Calu3 (cell line): ENCODE data around the gene UGT2B7. TPM values are rescaled to one million over a fixed set of nuclear protein-coding genes. Genes with fewer than 3 reads are reported as not detected.

Experiments used
- BruUV-seq: library from RNA; stranded (reverse); fragments of 400-500 nt; replicated peaks from 2 replicates; lab custom pipeline; 2021; lab: Mats Ljungman, UMichigan
- CTCF ChIA-PET: fragments of 300-600 bp; sonication (Branson Sonifier 250); formaldehyde crosslinking; loops from one replicate; lab custom pipeline; 2022; ENCODE audit warnings: antibody characterized with exemption; lab: Charles Lee
- DNase-seq: peaks from one replicate; pipeline ENCODE4 v3.0.0; 2022
- H3K27ac Mint-ChIP-seq: one replicate; pipeline ENCODE4 v1.8.0; 2022; ENCODE audit warnings: mixed read lengths; ENCODE audit not compliant: unreplicated experiment
- H3K27me3 Mint-ChIP-seq: one replicate; pipeline ENCODE4 v1.8.0; 2022; ENCODE audit warnings: mixed read lengths; ENCODE audit not compliant: unreplicated experiment
- H3K36me3 Mint-ChIP-seq: one replicate; pipeline ENCODE4 v1.8.0; 2022; ENCODE audit warnings: mild to moderate bottlenecking, moderate library complexity, mixed read lengths; ENCODE audit not compliant: insufficient read depth, unreplicated experiment
- H3K4me1 Mint-ChIP-seq: one replicate; pipeline ENCODE4 v1.8.0; 2022; ENCODE audit warnings: mild to moderate bottlenecking, low read depth, mixed read lengths; ENCODE audit not compliant: unreplicated experiment
- H3K4me3 Mint-ChIP-seq: one replicate; pipeline ENCODE4 v1.8.0; 2022; ENCODE audit warnings: mild to moderate bottlenecking, low read depth, moderate library complexity, mixed read lengths; ENCODE audit not compliant: unreplicated experiment
- H3K9me3 Mint-ChIP-seq: one replicate; pipeline ENCODE4 v1.8.0; 2022; ENCODE audit warnings: low read depth, mixed read lengths; ENCODE audit not compliant: unreplicated experiment
- intact Hi-C: fragments of 100-400 bp; cut with micrococcal nuclease; formaldehyde crosslinking; loops from one replicate; pipeline ENCODE4 v1.10.0; 2022; ENCODE audit not compliant: unreplicated experiment
- total RNA-seq: library from RNA; stranded (reverse); gene quantifications from 2 replicates; pipeline ENCODE4 v1.2.3, GENCODE V29; 2022
- TF ChIP-seq, protein P1 (sequence below): fragments of 200-600 bp; IDR thresholded peaks from one replicate; pipeline ENCODE4 v1.8.0; 2022; ENCODE audit warnings: antibody characterized with exemption; ENCODE audit not compliant: unreplicated experiment

The UGT2B7 gene
- total RNA-seq, 1 experiment from 2014 or later = 25.5 TPM

DNA sequence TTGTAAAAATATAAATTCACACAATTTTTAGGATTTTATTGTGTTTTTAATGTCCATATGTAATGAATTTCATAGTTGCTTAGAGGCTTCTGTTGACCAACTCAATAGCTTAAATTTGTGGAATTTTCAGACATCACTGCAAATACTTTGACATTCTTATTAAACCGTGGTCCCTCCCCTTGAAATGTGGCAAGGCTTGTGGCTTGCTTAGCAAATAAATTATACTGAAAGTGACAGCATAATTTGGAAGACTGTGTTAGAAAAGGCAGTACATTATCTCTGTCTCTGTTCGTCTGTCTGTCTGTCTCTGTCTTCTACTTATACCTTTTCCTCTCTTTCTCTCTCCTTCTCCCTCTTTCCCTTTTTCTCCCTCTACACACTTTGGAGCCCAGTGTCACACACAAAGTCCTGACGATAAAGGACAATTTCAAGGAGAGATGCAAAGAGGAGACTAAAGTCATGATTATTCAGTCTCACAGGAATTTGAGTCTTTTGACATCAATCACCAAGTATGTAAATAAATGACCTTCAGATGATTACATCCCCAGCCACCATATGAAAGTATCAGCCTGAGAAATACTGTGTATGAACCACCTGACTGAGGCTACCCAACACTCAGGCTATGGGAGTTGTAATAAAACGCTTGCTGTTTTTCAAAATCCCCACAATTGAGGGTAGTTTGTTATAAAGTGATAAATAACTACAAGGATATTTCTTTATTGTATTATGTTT is 21.0 kb upstream of the UGT2B7 start:
- peaks cover 5% of the 10 kb centered on the region for H3K36me3 Mint-ChIP-seq
- no peaks in the 10 kb centered on the region for H3K27me3 Mint-ChIP-seq
- intact Hi-C loops = no loop called here
- H3K4me1 Mint-ChIP-seq = peaks cover 24% of the 10 kb centered on the region
- H3K4me3 Mint-ChIP-seq = peak overlapping the region; percentile 21
- no TSS peak for BruUV-seq
- CTCF ChIA-PET = no interaction called here
- TF ChIP-seq, protein P1, sequence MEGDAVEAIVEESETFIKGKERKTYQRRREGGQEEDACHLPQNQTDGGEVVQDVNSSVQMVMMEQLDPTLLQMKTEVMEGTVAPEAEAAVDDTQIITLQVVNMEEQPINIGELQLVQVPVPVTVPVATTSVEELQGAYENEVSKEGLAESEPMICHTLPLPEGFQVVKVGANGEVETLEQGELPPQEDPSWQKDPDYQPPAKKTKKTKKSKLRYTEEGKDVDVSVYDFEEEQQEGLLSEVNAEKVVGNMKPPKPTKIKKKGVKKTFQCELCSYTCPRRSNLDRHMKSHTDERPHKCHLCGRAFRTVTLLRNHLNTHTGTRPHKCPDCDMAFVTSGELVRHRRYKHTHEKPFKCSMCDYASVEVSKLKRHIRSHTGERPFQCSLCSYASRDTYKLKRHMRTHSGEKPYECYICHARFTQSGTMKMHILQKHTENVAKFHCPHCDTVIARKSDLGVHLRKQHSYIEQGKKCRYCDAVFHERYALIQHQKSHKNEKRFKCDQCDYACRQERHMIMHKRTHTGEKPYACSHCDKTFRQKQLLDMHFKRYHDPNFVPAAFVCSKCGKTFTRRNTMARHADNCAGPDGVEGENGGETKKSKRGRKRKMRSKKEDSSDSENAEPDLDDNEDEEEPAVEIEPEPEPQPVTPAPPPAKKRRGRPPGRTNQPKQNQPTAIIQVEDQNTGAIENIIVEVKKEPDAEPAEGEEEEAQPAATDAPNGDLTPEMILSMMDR = no peak
- H3K27ac Mint-ChIP-seq = peak overlapping the region; percentile 33
- DNase-seq = no peak
- no peaks in the 10 kb centered on the region for H3K9me3 Mint-ChIP-seq

DNA sequence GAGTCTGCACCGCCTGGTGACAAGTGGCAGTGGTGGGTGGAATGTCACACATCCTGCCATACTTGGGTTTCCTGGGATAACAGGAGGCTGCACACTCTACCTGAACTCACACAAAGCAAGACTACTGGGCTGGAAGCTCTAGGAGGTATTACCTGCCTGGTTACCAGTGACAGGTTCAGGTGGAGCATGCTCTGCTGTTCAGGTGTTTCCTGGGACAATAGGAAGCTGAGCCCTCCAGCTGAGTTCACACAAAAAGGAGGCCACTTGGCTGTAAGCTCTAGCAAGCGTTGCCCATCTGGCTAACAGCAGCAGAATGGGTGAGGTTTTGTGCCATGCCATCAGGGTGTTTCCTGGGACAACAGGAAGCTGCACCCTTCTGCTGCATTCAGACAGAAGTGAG is 17.4 kb upstream of the UGT2B7 start:
- H3K36me3 Mint-ChIP-seq = peaks cover 10% of the 10 kb centered on the region
- CTCF ChIA-PET = interaction anchor here (0.8 kb wide), 1 partner anchor 13 kb away, joined by 4 read pairs; no protein-coding TSS in a partner anchor
- H3K27me3 Mint-ChIP-seq = no peaks in the 10 kb centered on the region
- H3K4me3 Mint-ChIP-seq = no peak overlapping the region
- H3K4me1 Mint-ChIP-seq = peaks cover 30% of the 10 kb centered on the region
- no peak for DNase-seq
- H3K9me3 Mint-ChIP-seq = no peaks in the 10 kb centered on the region
- intact Hi-C loops = no loop called here
- TF ChIP-seq, protein P1 = no peak
- BruUV-seq = no TSS peak
- no peak overlapping the region for H3K27ac Mint-ChIP-seq

DNA sequence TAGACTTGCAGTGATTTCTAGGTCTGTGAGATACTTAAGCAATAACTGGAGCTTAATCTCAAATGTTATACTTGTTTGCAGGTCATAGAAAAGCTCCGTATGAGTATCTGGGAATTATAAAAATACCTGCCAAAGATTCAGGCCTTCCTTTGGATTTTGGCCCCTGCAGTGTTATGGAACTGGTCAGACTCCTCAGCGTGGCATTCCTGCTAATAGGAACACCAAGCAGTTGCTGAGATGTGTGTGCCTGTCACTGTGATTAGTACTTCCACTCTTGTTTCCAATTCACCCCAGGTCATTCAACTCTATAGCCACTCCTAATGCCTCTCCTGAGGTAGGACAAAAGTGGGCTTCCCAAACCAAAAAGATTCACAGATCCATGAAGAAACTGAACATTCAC is 7.8 kb upstream of the UGT2B7 start:
- Mint-ChIP-seq H3K27me3 (no peaks in the 10 kb centered on the region), H3K4me1 (peaks cover 34% of the 10 kb centered on the region), H3K36me3 (no peaks in the 10 kb centered on the region), H3K4me3 (peak overlapping the region; percentile 43), H3K27ac (peak overlapping the region; percentile 79), H3K9me3 (no peaks in the 10 kb centered on the region)
- CTCF ChIA-PET = no interaction called here
- DNase-seq = no peak
- no TSS peak for BruUV-seq
- TF ChIP-seq, protein P1 = no peak
- intact Hi-C loops = no loop called here

DNA sequence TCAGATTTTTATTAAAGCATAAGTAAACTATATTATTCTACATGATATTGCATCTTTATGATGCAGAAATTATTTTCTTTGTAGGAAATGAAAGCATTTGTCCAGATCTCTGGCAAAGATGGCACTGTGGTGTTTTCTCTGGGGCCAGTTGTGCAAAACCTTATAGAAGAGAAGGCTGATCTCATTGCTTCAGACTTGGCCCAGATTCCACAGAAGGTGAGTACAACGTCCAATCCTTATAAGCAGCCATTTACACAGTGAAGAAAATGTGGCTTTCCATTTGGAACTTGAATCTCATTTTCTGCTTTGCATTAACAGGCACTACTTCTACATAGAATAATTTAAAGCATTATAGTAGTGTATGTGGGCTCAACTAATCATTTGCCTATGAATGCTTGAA is 6.9 kb upstream of the UGT2B7 start:
- no peaks in the 10 kb centered on the region for H3K36me3 Mint-ChIP-seq
- no peak overlapping the region for H3K27ac Mint-ChIP-seq
- intact Hi-C loops = no loop called here
- peaks cover 34% of the 10 kb centered on the region for H3K4me1 Mint-ChIP-seq
- H3K27me3 Mint-ChIP-seq = no peaks in the 10 kb centered on the region
- peak overlapping the region; percentile 43 for H3K4me3 Mint-ChIP-seq
- BruUV-seq = no TSS peak
- H3K9me3 Mint-ChIP-seq = no peaks in the 10 kb centered on the region
- no peak for DNase-seq
- CTCF ChIA-PET = no interaction called here
- TF ChIP-seq, protein P1 = no peak
